Fibroblast of skin of abdomen (primary cell): Measurements from ENCODE around the gene TYMP.
A peak's percentile ranks its signal among the peaks of the same experiment; 100 is the strongest.

Experiments
- DNase-seq: peaks from one replicate; pipeline ENCODE4 v3.0.0-alpha.2; 2013

Gene TYMP

GRCh38 chr22:50504369-50505211 is 25.2 kb downstream of the TYMP start:
- no peak for DNase-seq

GRCh38 chr22:50503475-50504145 is 26.2 kb downstream of the TYMP start:
- DNase-seq = no peak

GRCh38 chr22:50502628-50503474 is 27.0 kb downstream of the TYMP start:
- no peak for DNase-seq

DNA sequence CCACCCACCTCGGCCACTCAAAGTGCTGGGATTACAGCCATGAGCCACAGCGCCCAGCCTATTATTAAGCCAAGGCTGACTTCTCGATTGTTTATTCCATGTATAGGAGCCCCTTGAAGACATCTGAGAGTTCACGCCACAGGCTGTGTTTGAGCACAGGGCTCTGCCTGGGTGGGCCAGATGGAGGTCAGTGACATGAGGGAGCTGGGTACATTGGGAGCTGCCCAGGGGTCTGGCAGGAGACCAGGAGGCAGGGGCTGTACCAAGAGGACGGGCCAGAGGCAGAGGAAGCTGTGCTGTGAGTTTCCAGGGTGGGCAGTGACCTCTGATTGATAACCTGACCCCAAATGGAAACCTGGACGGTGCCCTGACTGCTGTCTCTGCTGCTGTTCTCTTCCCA is 27.7 kb downstream of the TYMP start:
- DNase-seq = no peak

DNA sequence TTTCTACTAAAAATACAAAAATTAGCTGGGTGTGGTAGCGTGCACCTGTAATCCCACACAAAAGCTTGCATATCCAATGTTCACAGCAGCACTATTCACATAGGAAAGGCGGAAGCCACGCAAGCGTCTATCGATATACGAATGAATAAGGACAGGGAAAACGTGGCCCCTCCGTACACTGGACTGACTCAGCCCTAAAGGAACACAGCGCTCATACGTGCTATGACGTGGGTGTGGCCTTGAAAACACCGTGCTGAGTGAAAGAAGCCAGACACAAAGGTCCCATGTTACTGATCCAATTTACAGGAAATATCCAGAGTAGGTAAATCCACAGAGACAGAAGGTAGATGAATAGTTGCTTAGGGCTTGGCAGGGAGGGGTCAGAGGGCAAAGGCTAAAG is 29.4 kb downstream of the TYMP start:
- no peak for DNase-seq

- DNase-seq = peak; percentile 46
These were observed 31.4 kb downstream of the TYMP start for GRCh38 chr22:50498322-50498890.

DNA sequence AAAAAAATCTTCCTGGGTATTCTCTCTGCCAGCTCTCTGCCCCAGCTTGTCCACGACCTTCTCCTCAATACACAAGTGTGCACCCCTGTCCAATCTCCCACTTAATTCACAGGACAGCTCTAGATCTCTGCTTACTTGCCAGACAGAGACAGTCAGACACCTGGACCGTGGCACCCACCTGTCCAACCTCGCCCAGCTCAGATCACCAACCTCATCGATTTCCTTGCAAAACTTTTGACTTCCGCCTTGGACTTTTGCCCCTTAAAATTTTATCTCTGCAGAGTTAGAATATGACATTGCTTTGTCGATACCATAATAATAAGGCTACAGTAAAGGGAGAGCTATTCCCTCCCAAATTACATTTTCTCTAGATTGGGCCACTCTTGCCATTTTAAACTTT is 32.7 kb downstream of the TYMP start:
- no peak for DNase-seq

DNA sequence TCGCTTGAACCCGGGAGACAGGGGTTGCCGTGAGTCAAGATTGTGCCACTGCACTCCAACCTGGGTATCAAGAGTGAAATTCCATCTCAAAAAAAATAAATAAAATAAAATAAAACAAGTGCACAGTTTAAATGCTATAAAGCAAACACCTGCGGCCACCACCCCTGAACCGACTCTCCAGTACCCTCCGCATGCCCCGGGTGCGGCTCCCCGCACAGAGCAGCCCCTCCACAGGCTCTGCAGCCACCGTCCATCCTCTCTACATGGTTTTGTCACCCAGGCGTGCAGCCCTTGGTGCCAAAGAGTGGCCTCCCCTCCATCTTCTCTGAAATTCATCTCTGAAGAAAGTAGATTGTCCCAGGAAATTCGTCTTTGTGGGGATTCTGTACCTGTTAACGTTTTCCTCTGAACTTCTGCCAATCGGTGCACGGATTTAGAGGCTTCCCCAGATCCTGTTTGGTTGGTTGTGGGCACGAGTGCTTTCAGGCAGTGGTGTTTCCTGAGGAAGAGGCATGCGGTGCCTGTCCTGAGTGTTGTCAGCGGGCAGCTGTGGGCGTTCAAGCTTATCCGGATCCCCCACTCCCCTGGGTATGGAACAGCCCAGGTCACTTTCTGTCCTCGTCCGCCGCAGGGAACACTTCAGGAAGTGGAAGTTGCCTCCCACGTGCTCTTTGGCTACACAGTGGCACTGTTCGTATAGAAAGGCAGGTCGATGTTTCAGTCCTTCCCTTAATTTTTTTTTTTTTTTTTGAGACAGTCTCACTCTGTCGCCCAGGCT is 39.1 kb downstream of the TYMP start:
- no peak for DNase-seq

- no peak for DNase-seq
These were observed 40.2 kb downstream of the TYMP start for GRCh38 chr22:50489363-50490243.

GRCh38 chr22:50488886-50489285 is 40.9 kb downstream of the TYMP start:
- DNase-seq = no peak

DNA sequence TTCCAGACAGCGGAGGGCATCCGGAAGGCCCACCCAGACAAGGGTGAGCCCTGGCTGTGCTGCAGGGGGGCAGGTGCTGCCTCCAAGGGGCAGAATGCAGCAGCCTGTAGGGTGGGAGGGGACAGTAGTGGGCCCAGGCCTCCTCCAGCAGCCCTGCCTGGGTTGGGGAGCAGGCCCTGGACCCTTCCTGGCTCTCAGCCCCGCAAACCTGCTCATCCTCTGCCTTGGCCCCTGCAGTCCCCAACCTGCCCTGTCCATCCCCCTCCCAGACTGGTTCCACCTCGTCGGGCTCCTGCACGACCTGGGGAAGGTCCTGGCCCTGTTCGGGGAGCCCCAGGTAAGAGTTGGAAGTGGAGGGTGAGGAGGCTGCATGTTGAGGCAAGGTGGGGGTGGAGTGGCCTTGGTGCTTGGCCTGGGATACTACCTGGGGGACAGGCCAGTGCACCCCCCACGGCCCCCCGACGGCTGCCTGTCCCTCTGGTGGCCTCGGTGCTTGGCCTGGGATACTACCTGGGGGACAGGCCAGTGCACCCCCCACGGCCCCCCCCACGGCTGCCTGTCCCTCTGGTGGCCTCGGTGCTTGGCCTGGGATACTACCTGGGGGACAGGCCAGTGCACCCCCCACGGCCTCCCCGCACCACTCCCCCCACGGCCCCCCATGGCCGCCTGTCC is 41.7 kb downstream of the TYMP start:
- no peak for DNase-seq

DNA sequence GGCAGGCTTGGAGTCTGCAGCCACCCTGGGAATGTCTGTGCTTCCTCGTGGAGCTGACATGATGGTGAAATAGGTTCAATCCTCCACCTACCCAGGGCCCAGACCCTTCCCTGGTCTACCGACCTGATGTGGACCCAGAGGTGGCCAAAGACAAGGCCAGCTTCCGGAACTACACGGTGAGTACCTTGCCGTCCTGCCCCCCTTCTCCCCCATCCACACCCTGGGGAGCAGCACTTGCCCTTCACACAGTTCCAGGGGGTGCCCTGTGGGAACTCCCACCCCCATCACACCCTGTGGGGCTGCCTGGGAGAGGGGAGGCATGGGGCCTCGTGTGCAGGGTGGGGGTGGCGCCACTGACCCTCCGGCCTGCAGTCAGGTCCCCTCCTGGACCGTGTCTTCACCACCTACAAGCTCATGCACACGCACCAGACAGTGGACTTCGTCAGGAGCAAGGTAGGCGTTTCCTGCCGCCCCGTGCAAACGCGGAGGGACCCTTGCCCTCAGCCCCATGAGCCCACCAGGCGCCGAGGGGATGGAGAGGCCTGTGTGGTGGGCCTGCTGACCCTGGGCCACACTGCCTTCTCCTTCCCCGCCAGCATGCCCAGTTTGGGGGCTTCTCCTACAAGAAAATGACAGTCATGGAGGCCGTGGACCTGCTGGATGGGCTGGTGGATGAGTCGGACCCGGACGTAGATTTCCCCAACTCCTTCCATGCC is 42.4 kb downstream of the TYMP start:
- no peak for DNase-seq

- no peak for DNase-seq
These were observed 43.1 kb downstream of the TYMP start, which contains the start of gene MIOX for GRCh38 chr22:50486561-50487289. Gene MIOX (plus strand): TSS chr22:50486859. CDS start chr22:50486898, 39 bp downstream.

DNA sequence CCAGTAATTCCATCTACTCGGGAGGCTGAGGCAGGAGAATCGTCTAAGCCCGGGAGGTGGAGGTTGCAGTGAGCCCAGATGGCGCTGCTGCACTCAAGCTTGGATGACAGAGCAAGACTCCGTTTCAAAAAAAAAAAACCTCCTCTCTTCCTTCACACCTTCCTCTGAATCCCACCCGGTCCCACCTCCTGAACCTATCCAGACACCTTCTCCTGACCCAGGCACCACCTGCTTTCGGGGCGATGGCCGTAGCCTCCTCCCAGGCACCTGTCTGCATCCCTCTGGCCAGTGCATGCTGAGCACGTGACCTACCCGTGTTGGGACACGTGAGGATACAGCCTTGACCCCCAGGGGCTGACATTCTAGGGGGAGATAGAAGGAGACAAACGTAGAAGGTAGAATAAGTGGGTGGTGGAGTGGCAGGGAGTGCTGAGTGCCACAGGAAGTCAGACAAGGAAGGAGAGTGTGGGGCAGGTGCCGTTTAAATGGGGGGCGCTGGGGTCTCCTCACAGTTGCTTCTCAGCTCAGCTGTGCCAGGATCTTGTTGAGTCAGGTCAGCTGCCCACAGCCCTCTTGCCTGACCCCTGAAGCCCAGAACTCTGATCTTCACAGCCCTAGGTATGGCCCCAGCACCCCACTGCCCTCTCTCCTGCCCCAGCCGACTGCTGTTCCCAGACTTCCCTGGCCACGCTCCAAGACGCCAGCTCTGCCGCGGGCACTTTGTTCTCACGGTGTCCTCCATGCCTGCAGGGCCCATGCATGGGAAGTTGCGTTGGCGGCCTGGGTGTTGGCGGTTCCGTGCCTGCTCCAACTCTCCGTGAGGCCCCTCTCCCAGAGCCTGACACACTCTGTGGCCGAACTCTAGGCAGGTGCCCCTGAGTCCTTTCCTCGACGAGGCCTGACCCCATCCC is 44.3 kb downstream of the TYMP start:
- DNase-seq = no peak

DNA sequence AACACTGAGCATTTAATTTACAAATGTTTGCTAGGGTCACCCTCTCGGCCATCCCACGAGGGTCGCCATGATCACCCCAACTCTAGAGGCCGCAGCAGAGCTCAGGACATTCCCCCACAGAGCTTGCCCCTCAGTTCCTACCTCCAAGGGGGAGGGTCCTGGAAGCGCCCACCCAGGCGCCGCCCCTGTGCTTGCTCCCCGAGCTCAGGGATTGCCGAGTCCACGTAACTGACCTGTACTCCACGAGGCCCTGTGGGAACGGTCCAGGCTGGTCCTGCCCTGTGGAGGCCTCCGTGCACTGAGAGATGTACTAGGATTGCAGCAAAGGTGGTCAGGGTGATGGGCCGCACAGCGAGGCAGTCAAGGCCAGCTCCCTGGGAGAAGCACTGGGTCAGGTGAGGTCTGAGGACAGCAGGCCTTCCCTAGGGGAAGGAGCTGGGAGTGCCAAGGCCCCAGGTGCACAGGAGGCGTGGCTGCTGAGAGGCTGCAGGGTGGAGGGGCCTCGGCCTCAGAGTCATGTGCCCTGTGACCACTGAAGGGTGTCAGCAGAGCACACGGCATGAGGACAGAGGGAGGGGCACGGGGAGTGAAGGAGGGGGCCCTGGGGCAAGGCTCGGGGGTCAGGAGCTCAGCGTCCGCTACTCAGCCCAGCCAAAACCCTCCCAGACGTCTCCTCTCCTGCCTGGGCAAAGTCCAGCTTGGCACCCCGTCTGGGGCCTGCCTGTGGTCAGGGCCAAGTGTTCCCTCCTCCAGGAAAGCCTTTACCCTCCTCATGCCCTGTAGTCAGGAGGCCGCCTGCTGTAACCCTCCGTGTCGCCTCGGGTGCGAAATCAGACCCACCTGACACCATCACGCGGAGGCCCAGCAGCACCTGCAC is 45.6 kb downstream of the TYMP start:
- no peak for DNase-seq

GRCh38 chr22:50483556-50483955 is 46.3 kb downstream of the TYMP start:
- no peak for DNase-seq

- DNase-seq = no peak
These were observed 46.7 kb downstream of the TYMP start for GRCh38 chr22:50483106-50483505.
